ENCODE measurements around the gene FAM216A.
"Not testable (repeated sequence)": the region's sequence is repeated elsewhere in the genome, so short reads cannot be mapped to it uniquely, and the experiment has no call there.

Gene FAM216A

DNA sequence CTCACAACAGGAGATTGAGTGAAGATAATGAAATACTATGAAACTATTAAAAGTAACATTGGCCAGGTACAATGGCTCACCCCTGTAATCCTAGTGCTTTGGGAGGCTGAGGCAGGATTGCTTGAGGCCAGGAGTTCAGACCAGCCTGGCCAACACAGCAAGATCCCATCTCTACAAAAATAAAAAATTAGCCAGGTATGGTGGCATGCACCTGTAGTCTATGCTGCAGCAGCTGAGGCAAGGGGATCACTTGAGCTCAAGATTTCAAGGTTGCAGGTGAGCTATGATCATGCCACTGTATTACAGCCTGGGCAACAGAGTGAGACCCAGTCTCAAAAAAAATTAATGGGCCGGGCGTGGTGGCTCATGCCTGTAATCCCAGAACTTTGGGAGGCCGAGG is 48.4 kb downstream of the FAM216A start:
- TF ChIP-seq, protein P1, sequence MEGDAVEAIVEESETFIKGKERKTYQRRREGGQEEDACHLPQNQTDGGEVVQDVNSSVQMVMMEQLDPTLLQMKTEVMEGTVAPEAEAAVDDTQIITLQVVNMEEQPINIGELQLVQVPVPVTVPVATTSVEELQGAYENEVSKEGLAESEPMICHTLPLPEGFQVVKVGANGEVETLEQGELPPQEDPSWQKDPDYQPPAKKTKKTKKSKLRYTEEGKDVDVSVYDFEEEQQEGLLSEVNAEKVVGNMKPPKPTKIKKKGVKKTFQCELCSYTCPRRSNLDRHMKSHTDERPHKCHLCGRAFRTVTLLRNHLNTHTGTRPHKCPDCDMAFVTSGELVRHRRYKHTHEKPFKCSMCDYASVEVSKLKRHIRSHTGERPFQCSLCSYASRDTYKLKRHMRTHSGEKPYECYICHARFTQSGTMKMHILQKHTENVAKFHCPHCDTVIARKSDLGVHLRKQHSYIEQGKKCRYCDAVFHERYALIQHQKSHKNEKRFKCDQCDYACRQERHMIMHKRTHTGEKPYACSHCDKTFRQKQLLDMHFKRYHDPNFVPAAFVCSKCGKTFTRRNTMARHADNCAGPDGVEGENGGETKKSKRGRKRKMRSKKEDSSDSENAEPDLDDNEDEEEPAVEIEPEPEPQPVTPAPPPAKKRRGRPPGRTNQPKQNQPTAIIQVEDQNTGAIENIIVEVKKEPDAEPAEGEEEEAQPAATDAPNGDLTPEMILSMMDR (IDR thresholded peaks at IDR 0.05; ENCODE audit: insufficient read depth, missing control alignments), result no peak
- DNase-seq (ENCODE audit: insufficient read length, low spot score) (no peak), FAIRE-seq (no peak)

DNA sequence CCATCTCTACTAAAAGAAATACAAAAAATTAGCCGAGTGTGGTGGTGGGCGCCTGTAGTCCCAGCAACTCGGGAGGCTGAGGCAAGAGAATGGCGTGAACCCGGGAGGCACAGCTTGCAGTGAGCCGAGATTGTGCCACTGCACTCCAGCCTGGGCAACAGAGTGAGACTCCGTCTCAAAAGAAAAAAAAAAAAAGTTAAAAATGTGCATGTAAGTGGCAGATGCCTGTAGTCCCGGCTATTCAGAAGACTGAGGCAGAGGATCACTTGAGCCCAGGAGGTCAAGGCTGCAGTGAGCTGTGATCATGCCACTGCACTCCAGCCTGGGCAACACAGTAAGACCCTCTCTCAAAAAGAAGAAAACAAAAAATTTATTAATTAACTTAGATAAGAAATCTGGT is 49.4 kb downstream of the FAM216A start:
- not testable (repeated sequence) for DNase-seq (ENCODE audit: insufficient read length, low spot score); FAIRE-seq

DNA sequence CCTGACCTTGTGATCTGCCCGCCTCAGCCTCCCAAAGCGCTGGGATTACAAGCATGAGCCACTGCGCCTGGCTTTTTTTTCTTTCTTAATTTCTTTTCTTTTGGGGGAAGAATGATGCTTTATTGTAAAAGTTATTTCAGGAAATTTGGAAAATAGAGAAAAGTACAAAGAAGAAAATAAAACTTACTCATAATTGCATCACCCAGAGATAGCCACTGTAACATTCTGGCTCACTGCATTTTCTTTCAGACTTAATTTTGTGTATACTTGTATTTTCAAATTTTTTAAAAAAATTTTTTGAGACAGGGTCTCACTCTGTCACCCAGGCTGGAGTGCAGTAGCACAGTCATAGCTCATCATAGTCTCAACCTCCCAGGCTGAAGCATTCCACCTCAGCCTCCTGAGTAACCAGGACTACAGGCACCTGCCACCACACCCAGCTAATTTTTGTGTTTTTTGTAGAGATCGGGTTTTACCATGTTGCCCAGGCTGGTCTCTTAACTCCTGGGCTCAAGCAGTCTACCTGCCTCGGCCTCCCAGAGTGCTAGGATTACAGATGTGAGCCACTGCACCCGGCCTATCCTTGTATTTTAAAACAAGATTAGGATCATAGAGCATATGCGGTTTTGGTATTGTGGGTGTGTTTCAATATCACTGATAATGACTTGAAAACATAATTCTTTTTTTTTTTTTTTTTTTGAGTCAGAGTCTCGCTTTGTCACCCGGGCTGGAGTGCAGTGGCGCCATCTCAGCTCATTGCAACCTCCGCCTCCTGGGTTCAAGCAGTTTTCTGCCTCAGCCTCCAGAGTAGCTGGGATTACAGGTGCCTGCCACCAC is 52.4 kb downstream of the FAM216A start:
- DNase-seq (ENCODE audit: insufficient read length, low spot score); FAIRE-seq: not testable (repeated sequence)

DNA sequence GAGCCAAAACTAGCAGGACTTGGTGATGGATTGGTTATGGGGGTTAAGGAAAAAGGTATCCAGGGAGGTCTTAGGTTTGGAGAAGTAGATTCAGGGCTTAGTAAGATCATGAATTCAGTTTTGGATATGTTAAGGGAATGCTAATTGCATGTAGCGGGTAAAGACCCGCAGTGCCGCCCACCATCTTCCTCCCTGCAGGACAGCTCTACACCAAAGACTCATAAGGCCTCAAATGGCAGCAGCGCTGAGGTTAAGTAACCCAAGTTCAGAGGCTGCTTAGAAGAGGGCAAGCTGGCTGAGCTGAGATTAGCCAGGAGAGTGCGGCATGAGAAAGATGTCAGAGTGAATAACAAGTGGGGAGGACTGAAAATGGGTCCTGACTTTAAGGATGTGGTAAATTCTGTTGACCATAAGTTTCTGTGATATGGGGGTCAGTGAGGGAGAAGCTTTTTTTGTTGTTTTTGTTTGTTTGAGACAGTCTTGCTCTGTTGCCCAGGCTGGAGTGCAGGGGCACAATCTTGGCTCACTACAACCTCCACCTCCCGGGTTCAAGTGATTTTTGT is 59.7 kb downstream of the FAM216A start:
- FAIRE-seq (no peak), DNase-seq (ENCODE audit: insufficient read length, low spot score) (no peak)
- TF ChIP-seq, protein P1 (IDR thresholded peaks at IDR 0.05; ENCODE audit: insufficient read depth, missing control alignments), result no peak

DNA sequence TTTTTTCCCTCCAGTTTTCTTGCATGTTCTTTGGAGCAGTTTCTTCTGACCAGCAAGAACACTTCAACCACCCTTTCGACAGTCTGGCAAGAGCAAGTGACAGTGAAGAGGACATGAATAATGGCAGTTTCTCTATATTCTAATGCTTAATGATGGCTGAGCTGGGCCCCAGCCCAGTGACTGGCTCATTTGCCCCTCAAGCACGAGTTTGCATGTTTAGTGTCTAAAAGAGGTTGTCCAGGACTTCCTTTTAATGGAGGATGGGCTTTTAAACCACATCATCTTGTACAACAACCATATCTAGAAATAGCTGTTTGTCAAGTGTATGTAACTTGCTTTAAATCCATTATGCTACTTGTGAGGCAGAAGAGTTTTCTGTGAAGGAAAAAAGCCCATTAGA is 61.9 kb downstream of the FAM216A start:
- DNase-seq (ENCODE audit: insufficient read length, low spot score), result no peak
- no peak for FAIRE-seq
- TF ChIP-seq, protein P1 (IDR thresholded peaks at IDR 0.05; ENCODE audit: insufficient read depth, missing control alignments), result no peak

DNA sequence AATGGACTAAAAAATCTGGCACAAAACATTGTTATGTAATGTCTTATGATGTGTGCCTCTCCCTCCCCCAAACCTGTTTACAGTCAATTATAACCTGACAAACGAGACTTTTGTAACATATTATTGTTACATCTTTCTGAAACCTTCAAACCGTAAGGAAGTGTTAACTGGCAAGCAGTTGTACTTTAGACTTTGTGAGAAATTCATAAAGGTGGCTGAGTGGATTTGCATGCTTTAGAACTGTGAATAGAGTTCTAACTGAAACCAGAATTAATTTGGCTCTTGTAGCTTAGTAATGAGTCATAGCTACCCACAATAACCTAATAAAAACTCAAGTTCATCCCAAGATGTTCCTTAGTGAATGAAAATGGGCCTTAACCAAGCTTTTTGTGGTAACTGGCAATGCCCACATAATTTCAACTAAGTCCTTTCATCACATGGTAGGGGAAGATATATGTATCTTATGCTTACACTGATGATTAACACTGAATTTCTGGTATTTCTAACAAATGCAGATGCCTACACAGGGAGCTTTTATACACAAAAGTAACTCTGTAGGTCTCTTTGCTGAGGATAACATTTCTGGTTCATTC is 63.2 kb downstream of the FAM216A start:
- DNase-seq (ENCODE audit: insufficient read length, low spot score) (no peak), FAIRE-seq (no peak)
- TF ChIP-seq, protein P1 (IDR thresholded peaks at IDR 0.05; ENCODE audit: insufficient read depth, missing control alignments), result no peak

DNA sequence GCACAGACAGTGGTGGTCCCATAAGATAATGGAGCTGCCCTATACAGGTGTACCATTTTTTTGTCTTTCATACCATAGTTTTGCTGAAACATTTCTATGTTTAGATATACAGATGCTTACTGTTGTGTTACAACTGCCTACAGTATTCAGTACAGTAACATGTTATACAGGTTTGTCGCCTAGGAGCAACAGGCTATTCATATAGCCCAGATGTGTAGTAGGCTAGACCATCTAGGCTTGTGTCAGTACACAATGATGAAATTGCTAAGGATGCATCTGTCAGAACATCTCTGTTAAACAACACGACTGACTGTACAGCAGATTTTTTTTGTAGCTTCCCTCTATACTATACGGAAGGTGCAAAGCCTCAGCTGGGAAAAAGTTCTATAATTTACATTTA is 64.0 kb downstream of the FAM216A start:
- DNase-seq (ENCODE audit: insufficient read length, low spot score) (no peak), FAIRE-seq (no peak)
- TF ChIP-seq, protein P1 (IDR thresholded peaks at IDR 0.05; ENCODE audit: insufficient read depth, missing control alignments), result no peak

DNA sequence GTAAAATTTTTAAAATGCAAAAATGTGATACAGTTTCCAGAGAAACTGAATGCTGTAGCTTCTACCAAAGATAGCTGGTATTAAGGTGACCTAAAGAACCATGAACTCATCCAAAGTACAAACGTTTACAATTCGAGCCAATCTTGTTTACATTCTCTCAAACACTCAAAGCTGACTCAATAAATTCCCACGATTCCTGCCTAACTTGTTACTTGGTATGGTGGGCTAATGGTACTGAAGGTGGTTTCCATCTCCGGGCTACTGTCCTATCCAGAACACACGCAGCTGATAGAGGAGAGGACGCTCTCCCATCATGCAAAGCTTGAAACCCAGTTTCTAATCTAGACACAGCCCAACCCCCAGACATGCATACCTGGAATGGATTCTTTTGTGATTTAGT is 65.0 kb downstream of the FAM216A start:
- DNase-seq (ENCODE audit: insufficient read length, low spot score), result no peak
- FAIRE-seq, result no peak
- TF ChIP-seq, protein P1 (IDR thresholded peaks at IDR 0.05; ENCODE audit: insufficient read depth, missing control alignments), result no peak

Measured in D721Med (cell line).